ENCODE data around the gene SLC43A3.
"Not testable (repeated sequence)": the region's sequence is repeated elsewhere in the genome, so short reads cannot be mapped to it uniquely, and the experiment has no call there.

SLC43A3 gene

GRCh38 chr11:57376095-57377090 is 50.5 kb downstream of the SLC43A3 start:
- DNase-seq: no peak

GRCh38 chr11:57375490-57375889 is 51.4 kb downstream of the SLC43A3 start:
- no peak for DNase-seq

GRCh38 chr11:57374966-57375365 is 52.0 kb downstream of the SLC43A3 start:
- no peak for DNase-seq

DNA sequence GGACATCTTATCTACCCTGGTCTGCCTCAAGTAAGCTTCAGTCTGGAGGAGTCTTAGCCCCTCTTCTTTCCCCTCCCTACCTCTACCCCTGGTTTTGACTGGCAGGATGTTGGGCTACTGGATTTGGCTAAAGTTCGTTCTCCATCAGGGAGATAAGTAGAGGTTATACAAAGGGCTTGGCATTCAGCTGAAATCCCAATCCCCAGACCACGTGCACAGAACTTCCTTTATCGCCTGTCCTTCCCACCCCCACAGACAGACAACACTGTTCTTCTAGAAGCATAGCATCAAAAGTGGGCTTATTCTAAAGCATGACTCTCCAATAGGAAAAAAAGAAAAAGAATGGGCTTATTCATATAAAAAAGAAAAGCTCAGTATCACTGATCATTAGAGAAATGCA is 53.8 kb downstream of the SLC43A3 start:
- no peak for DNase-seq

DNA sequence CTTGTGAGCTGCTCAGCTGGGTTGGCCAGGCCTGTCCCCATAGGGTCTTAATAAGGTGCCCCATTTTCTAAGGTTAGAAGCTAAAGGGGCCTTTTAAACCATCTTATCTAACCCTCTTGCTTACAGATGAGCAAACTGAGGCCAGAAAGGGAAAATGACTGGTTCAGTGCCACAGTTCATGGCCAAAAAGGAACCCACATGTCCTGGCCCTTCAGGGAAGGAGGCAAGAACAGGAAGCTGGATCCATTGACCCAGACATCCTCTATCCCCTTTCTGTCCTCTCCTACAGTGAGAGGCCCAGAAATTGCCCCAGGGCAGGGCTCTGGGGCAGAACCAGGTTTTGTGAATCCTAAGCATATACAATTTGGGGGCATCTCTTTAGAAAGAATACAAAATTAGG is 56.0 kb downstream of the SLC43A3 start:
- DNase-seq: no peak

DNA sequence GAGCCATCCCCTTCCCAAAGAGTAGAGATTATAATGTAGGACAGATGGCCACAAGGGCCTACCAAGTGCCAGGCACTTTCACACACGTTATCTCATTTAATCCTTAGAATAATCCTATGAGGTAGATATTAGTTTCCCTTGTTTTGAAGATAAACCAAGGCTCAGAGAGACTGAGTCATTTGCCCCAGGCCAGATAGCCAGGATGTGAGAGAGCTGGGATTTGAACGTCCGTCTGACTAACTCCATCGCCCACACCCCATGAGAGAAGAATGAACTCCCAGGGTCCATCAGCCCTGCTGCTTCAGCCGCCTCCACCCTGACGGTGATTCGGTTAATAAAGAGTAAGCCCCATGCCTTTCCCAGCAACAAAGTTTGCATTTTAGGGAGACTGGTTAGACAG is 56.7 kb downstream of the SLC43A3 start:
- DNase-seq: no peak

DNA sequence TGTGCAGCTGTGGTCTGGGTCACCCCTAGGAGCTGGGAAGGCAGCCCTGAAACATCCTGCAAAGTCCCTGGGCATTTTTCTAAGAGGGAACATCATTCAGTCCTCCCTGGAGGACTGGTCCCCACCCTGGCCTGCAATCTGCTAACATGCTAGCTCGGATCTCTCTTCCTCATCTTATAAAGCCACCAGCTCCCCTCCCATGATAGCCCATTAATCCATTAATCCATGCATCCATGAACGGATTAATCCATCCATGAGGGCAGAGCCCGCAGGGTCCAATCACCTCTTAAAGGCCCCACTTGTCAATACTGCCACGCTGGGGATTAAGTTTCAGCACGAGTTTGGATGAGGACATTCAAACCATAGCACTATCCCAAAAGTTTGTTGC is 58.1 kb downstream of the SLC43A3 start:
- no peak for DNase-seq

DNA sequence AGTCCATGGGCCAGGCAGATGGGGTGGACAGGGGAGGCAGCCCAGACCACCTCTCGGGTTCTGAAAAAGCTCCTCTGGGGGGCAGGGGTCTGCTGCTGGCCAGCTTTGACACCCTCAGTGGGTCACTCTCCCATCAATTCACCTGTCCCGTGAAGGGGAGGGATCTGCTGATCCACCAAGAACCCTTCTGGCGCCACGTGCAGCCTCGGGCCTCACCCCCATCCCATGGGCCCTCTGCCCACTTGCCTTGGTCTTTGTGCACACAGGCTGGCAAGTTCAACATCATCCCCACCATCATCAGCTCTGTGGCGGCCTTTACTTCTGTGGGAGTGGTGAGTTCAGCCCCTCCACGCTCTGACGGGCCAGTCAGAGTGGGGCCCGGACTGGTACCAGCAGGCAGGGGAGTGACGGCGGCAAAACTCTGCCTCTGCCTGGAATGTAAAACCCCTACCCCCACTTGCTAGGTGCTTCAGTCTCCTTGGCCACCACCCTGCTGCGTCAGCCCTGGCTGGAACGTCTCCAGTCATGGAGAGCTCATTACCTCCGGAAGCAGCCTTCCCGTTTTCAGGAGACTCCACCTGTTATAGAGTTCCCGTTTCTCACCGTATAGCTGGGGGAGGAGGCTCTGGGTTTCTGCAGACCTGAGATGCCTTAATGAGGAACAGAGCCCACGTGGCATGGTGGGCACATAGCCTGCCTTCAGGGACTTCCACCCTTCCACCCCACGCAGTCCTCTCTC is 58.6 kb downstream of the SLC43A3 start:
- DNase-seq: no peak

GRCh38 chr11:57364851-57365660 is 61.9 kb downstream of the SLC43A3 start:
- no peak for DNase-seq

DNA sequence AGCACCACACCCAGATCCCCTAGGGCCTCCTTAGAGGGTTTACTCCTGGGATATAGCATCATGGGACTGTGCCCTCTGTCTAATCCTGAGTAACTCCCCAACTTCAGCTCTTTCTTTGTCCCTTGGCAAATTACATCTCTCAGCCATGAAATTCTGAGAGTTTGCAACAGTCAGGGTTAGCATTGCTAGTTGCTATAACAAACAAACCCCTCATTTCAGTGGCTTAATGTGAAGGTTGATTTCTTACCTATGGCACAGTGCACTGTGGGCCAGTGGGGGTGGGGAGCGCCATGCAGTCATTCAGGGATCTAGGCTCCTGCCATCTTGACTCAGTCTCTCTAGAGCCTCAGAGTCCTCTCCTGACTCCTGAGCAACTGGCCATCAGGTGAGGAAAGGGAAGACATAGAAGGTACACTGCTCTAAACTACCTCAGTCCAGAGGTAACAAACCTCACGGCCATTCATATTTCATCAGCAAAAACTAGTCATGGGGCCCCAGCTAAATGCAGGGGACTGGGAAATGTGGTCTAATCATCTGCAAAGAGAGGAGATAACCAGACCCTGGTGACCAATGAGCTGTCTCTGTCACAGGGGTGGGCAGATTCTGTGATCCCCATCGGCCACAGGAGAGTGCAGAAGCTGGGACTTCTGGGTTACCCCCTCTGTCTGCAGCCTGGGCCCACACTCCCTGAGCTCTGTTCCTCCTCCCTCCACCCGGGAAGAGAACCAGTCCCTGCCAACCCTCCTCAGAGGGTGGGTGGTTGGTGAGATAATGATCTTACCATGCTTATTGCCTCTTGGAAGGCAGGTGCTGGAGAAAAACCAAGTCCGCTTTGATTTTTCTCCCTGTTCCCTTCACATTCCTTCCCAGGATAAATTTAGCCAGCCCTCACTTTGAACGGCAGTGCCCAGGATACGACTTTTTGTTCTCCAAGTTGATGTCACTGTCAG is 63.5 kb downstream of the SLC43A3 start:
- no peak for DNase-seq

DNA sequence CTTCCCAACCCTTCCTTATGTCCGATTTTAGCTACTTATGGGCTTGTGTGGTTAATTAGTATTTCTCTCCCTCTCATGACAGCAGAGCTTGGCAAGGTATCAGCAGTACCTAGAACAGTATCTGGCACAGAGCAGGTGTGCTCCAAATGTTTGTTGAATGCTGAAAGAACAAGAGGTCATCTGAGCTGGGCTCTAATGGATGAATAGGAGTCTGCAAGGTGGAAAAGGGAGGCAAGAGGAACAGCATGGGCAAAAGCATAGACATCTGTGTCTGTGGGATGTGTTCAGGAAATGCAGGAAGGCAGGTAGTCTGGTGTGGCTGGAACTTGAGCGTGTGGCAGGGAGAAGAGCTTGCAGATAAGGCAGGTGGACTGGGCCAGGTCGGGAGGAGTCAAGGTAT is 65.0 kb downstream of the SLC43A3 start:
- no peak for DNase-seq

DNA sequence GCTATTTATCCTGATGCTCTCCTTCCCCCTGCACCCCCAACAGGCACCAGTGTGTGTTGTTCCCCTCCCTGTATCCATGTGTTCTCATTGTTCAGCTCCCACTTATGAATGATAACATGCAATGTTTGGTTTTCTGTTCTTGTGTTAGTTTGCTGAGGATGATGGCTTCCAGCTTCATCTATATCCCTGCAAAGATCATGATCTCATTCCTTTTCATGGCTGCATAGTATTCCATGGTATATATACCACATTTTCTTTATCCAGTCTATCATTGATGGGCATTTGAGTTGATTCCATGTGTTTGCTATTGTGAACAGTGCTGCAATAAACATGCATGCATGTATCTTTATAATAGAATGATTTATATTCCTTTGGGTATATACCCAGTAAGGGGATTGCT is 65.5 kb downstream of the SLC43A3 start:
- DNase-seq: not testable (repeated sequence)

DNA sequence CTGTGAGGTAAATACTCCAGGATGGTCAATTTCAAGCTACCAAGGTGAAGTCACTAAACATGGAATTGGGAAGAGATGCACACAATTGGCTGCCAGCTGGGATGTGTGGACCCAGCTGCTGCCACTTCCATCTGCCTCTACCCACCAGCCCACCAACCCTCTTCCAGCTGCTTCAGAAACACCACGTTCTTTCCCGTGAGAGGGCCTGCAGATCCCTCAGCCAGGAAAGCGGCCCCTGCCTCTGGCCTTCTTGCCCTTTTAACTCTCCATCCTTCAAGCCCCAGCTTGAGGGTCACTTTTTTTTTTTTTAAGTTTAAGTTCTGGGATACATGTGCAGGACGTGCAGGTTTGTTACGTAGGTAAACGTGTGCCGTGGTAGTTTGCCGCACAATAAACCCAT is 65.9 kb downstream of the SLC43A3 start:
- DNase-seq: no peak

DNA sequence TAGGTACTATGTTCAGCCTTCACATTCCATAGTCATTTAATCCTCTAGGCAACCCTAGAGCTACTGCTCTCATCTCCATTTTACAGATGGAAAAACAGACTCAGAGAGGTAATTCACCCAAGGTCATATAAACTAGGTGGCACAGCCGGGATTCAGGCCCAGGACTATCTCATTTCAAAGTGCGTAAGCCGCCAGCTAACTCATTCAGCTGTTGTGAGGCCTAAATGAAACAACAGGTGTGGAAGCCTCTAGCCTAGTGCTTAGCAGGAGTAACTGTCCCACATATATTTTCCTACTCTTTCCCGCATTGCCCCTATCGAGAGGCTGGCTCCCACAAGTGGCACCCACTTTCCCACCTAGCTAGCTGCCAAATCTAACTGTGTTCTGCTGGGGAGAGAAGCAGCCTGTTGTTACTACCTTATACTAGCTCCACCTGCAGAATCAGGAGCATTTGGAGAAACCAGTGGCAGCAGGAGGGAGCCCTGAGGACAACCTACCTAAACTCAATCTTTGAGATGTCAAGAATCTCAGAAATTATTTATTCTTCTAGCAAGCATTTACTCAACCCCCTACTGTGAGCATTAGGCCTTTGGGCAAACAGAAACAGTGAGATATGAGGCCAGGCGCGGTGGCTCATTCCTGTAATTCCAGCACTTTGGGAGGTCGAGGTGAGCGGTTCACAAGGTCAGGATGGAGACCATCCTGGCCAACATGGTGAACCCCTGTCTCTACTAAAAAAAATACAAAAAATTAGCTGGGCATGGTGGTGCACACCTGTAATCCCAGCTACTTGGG is 66.8 kb downstream of the SLC43A3 start:
- DNase-seq: no peak

- DNase-seq: no peak
Observed at GRCh38 chr11:57359396-57359795, 67.5 kb downstream of the SLC43A3 start.

- DNase-seq: no peak
Observed at GRCh38 chr11:57358991-57359390, 67.9 kb downstream of the SLC43A3 start.

DNA sequence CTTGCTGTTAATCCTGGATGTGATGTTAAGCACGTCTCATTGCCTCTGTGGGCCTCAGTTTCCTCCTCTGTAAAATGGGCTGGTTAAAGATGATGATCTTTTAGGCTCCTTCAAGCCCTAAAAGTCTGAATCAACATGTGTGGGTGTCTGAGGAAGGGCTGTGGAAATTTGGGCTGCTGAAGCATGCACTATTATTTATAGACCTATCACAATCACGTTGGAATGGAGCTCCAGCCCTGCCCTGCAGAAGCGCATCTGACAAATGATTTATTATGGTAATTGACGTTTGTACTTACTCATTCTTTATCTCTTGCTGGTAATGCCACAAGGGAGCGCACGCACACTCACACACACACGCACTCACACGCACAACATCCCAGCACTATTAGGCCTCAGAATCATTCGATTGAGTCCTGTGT is 68.4 kb downstream of the SLC43A3 start:
- DNase-seq: no peak

DNA sequence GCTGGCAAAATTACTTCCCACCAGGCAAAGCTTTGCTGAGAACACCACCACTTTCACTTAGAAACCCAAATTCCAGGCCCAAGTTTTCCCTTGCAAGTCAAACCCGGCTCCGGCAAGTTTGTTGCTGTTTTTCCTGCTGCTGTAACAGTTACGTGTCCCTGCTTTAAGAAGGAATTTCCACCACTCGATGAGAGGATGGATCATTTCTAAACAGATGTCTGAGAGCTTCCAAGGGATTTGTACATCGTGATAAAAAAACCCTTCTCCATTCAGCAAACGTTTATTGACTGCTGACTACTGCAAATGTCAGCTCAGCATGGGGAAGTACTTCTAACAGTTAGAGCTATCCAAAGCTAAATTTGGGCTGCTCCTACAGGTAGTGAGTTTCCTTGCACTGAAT is 69.1 kb downstream of the SLC43A3 start:
- DNase-seq: no peak

DNA sequence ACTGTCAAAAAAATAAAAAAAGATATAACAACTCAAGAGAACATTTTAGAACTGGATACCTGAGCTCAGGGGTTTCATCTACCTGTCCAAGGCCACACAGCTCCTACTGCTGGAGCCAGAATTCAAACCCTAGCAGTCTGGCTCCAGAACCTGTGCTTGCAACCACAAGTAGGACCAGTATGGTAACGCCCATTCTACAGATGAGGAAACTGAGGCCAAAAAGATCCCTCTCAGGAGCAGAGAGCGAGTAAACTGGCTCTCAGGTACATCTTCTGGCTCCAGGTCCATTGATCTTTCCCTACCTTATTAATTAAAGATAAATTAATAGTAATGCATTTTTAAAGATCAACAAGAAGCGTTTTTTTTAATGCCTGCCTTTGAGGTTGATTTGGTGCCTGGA is 69.6 kb downstream of the SLC43A3 start:
- no peak for DNase-seq
